Neural cell (in vitro differentiated cells): Measurements from ENCODE around the gene POLDIP2.

Experiments used
- CTCF ChIP-seq: fragments of 450-650 bp; IDR thresholded peaks from 2 replicates; pipeline ENCODE4 v1.5.1; 2014; ENCODE audit warnings: antibody characterized with exemption, mild to moderate bottlenecking, moderate library complexity; ENCODE audit not compliant: poor library complexity, severe bottlenecking
- MXI1 ChIP-seq: fragments of 450-650 bp; conservative IDR thresholded peaks from 2 replicates; pipeline ENCODE4 v1.6.1; 2014; ENCODE audit warnings: antibody characterized with exemption, mild to moderate bottlenecking; ENCODE audit not compliant: poor library complexity, severe bottlenecking
- POLR2AphosphoS5 ChIP-seq: IDR thresholded peaks from 2 replicates; pipeline ENCODE4 v1.6.1; 2012
- TAF1 ChIP-seq: IDR thresholded peaks from 2 replicates; pipeline ENCODE4 v1.6.1; 2012; ENCODE audit warnings: low read depth

GRCh38 chr17:28390141-28390540 lies 32.8 kb upstream of the POLDIP2 start:
- no peak for TF ChIP-seq CTCF
- TF ChIP-seq MXI1, result no peak
- no peak for TF ChIP-seq POLR2AphosphoS5
- no peak for TF ChIP-seq TAF1
